Amniotic epithelial cell (primary cell): ENCODE data around the gene LMNB1.
A peak's percentile ranks its signal among the peaks of the same experiment; 100 is the strongest.
"Not testable (repeated sequence)": the region's sequence is repeated elsewhere in the genome, so short reads cannot be mapped to it uniquely, and the experiment has no call there.

Experiments used
- DNase-seq: peaks from one replicate; pipeline ENCODE4 v3.0.0-alpha.2; 2010; ENCODE audit warnings: low read depth

Gene LMNB1

GRCh38 chr5:126826619-126827215, 49.8 kb downstream of the LMNB1 start:
- DNase-seq = no peak

DNA sequence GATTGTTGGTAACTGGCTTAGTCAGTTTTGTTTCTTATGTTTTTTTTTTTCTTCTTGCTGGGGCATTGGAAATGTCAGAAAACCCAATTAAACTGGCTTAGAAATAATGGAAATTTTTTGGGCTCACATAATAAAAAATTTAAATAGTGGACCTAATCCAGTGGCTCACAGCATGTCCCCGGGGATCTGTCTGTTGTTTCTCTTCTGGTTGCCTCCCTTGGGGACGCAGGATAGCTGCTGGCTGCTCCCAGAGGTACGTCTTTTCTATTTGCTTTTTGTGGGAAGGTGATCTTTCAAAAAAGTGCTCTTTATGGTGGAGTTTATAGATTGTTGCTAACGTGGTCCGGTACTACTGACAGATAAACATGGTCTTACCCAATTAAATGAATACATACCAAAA, 52.2 kb downstream of the LMNB1 start:
- no peak for DNase-seq

GRCh38 chr5:126830061-126830460, 53.1 kb downstream of the LMNB1 start:
- DNase-seq = no peak

DNA sequence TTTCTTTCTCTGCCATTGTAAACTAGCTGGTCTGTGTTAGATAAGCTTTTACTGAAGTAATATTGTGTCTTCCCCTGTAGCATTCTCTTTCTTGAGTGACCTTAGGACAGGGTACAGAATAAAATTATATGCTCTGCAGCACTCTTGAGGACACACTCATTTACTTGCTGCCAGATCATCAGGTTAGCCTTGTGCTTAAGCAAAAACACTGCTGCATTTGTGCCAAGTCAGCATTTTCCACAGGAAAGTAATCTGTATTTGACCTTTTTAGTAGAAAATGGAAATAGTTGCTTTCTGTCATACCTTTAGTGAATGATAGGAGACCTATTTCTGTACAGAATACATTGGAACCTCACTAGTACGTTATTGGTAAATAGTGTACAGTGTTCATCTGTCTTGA, 54.2 kb downstream of the LMNB1 start:
- DNase-seq = no peak

GRCh38 chr5:126836778-126837177, 59.8 kb downstream of the LMNB1 start:
- DNase-seq = no peak

DNA sequence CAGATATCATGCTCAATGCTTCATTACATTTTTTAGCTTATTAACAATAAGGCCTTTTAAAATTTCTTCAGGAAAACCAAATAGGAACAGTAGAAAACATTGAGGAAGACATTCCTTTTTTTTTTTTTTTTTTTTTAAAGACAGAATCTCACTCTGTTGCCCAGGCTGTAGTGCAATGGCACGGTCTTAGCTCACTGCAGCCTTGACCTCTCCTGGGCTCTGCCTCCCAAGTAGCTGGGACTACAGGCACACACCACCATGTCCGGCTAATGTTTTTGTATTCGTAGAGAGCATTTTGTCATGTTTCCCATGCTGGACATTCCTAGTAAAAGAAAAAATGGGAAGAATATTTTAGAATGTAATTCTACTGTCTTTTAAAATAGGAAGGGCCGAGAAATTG, 60.3 kb downstream of the LMNB1 start:
- DNase-seq = no peak

GRCh38 chr5:126837906-126838539, 61.1 kb downstream of the LMNB1 start:
- peak; percentile 84 for DNase-seq

DNA sequence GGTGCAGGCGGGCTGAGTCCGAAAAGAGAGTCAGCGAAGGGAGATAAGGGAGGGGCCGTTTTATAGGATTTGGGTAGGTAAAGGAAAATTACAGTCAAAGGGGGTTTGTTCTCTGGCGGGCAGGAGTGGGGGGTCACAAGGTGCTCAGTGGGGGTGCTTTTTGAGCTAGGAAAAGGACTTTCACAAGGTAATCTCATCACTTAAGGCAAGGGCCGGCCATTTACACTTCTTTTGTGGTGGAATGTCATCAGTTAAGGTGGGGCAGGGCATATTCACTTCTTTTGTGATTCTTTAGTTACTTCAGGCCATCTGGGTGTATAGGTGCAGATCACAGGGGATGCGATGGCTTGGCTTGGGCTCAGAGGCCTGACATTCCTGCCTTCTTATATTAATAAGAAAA, 62.5 kb downstream of the LMNB1 start:
- not testable (repeated sequence) for DNase-seq

DNA sequence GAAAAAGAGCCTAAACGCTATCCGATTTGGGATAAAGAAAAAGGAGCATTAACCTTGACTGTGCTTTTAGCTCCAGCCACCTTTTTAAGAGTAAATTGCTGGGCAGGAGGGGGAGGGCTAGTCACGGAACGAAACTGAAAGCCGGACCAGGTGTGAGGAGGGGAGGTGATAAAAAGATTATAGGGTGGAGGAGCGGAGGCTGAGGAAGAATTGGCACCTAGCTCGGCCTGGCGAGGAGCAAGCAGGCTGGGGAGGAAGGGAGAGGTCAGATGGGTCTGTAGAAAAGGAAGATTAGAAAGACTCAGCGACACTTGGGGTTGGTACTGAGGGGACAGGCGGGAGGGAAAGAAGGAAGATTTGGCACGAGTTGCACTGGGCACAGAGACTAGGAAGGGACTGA, 66.4 kb downstream of the LMNB1 start:
- DNase-seq = not testable (repeated sequence)

DNA sequence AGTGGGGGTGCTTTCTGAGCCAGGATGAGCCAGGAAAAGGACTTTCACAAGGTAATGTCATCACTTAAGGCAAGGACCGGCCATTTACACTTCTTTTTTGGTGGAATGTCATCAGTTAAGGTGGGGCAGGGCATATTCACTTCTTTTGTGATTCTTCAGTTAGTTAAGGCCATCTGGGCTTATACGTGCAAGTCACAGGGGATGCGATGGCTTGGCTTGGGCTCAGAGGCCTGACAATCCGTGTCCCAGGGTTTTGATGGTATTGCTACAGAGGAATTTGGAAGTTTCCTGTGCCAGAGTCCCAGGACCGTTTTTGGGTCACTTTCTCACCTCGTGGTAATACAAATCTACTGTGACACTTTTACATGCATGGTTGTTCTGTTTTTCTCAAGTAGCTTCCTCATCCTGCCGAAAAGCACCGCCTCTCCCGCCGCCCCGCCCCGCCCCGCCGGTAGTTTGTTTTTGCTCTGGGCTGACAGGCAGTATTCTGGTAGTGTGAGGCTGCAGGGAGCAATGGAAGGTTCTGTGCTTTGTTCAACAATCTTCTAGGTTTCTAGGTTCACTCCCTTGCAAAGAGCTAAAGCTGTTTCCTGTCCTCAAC, 68.6 kb downstream of the LMNB1 start:
- not testable (repeated sequence) for DNase-seq

DNA sequence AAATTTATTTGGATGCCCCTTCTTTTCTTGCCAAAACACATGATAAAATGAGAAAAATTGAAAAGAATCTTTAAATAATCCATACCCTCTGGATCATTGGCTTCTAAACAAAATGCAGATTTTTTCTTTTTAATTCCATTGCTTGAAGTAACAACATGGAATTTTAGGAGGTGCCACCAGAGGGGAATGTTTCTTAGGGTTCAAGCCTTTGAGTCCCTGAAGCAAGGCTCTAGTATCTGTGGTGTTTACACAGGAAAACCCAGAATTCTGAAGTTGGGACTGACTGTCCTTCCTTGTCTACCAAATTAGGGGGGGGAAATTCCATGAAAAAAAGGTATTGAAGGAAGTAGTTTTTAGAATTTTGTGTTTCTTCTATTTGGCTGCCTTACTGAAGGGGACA, 69.4 kb downstream of the LMNB1 start:
- peak; percentile 29 for DNase-seq

- no peak for DNase-seq
Measured at GRCh38 chr5:126846744-126847455, 70.0 kb downstream of the LMNB1 start.

GRCh38 chr5:126847456-126847820, 70.5 kb downstream of the LMNB1 start:
- DNase-seq = no peak

DNA sequence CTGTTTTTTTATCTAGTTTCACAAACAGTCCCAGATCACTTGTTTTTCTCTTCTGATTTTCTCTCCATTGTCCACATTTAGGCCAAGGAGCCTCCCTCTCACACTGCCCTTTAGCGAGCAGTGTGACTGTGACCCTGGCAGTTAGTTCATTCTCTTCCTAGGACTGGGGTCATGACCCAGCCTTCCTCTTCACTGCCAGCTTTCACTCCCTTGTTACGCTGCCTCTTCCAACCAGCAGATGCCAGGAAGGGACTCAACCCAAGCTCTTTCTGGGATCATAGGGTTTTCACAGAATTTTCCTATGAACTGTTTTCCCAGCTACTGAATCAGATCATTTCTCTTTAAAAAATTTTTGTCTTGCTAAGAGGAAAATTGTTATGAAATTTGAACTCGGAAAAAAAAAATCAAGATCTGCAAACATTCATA, 70.9 kb downstream of the LMNB1 start:
- no peak for DNase-seq

DNA sequence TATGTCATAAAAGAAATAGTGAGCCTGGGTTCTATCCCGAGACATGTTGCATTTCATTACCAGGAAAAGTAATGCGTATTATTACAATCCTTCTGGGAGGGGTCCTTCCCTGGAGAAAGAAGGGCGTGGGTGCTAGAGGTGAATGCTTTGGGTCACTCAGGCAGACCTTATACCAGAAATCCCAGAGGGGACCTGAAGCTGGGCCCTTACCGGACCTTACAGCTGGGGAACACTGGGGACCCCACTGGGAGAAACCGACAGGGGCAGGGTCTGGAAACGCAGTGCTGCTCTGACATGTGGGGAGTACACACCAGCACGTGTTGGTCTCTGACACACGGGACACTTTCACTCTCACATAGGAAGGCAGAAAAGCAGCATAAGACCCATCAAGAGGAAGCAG, 71.3 kb downstream of the LMNB1 start:
- DNase-seq = no peak

DNA sequence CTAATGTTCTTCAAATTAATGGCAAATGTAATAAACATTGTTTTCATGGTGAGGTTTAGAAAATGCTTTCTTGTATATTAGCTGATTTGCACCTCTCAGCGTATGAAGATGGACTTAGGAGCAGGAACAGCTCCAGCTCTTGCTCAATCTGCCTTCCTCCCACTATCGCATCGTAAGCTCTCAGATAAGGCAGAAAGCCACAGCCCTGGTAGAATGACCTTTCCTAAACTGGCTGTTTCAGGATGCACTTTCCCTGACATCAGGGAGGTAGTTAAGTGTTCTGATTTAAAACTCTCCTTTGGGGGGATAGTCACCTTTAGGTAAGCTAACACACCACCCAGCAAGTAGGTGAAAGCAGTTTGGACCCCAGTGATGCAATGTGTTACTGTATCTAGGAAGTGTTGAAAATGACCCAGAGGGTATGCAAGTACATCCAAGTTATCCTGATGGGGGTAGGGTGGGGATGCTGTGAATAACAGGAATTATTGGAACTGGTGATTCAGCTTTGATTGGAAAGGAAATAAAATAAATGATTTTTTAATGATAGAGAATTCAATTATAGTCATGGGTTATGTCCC, 72.3 kb downstream of the LMNB1 start:
- DNase-seq = peak; percentile 96

DNA sequence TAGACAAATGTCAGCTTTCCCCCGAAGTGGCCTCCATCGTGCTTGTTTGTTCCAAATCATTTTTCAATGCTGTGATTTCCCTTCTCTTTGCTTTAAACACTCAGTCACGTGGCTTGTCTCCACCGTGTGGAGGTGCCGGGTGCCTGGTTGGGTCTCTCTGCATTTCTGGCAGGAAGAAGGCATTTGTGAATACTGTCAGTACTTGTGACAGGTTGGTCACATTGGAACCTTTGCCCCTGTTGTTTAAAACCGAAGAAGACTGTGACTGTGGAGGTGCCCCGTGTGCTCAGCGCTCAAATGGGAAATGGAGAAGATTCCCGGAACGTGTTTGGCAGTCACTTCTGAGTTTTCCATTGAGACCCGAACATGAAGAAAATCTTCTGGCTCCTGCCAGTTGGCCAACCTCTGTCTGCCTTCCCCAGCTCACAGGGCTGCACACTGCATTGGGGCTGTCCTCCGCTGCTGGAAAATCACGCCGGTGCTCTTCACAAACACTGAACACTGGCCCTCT, 74.6 kb downstream of the LMNB1 start:
- DNase-seq = no peak

DNA sequence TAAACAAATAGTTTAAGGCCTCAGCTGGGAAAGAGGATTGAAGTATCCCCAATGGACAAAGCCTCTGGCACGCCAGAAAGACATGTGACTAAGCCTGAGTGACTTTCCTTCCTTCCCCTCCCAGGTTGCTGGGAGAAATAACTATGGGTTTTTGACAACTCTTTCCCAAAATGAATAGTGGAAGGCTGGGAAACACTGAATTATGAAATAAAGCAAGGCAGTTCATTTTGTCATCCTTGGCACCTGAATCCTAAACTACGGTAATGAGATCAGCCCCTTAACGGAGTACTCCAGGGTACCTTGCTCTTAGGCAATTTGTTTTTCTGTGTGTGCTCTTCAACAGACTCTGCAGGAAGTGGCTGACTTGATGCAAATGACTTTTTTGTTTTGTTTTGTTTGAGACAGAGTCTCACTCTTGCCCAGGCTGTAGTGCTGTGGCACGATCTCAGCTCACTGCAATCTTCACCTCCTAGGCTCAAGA, 75.2 kb downstream of the LMNB1 start:
- DNase-seq = peak; percentile 50

GRCh38 chr5:126852841-126853271, 75.9 kb downstream of the LMNB1 start:
- no peak for DNase-seq

- DNase-seq = not testable (repeated sequence)
Measured at GRCh38 chr5:126853541-126854307, 76.8 kb downstream of the LMNB1 start.

DNA sequence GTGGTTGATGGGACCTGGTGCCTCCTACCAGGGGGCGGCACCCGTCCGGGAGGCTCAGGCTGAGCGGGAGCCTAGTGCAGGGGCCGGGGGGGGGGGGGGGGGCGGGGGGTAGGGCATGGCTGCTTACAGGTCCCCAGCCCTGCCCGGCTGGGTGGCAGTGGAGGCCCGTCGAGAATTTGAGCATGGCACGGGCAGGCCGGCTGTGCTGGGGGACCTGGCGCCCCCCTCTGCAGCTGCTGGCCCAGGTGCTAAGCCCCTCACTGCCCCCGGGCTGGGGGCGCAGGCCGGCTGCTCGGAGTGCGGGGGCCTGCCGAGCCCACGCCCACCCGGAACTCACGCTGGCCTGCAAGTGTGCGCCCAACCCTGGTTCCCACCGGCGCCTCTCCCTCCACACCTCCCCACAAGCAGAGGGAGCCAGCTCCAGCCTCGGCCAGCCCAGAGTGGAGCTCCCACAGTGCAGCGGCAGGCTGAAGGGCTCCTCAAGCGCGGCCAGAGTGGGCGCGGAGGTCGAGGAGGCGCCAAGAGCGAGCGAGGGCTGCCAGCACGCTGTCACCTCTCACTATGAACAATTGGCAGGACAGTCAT, 77.7 kb downstream of the LMNB1 start:
- no peak for DNase-seq
